ENCODE measurements around the gene MICU2.

Gene MICU2

GRCh38 chr13:21458451-21458812 is 145.5 kb downstream of the MICU2 start:
- intact Hi-C loops (cut with DNase I) = no loop called here
- DNase-seq = peak in 39 of 42 donors; percentile 21 to 67 (median 46)

- intact Hi-C loops (cut with DNase I) = no loop called here
These were observed 150.4 kb downstream of the MICU2 start for GRCh38 chr13:21453387-21454081.

GRCh38 chr13:21450936-21451335 is 153.0 kb downstream of the MICU2 start:
- no peak for DNase-seq
- intact Hi-C loops (cut with DNase I) = no loop called here

More at GRCh38 chr13:21453387-21454081, 150.4 kb downstream of the MICU2 start:
- DNase-seq = no peak

- no peak for DNase-seq
- intact Hi-C loops (cut with DNase I) = no loop called here
These were observed 157.3 kb downstream of the MICU2 start for GRCh38 chr13:21446656-21447055.

- intact Hi-C loops (cut with DNase I) = no loop called here
- no peak for DNase-seq
These were observed 158.2 kb downstream of the MICU2 start for GRCh38 chr13:21445759-21446158.

GRCh38 chr13:21443171-21443570 is 160.8 kb downstream of the MICU2 start:
- no peak for DNase-seq
- intact Hi-C loops (cut with DNase I) = no loop called here

Measured in head of caudate nucleus (tissue), 42 donors.